ENCODE results near the gene SNRNP40. TPM values are rescaled to one million over a fixed set of nuclear protein-coding genes. Genes with fewer than 3 reads are reported as not detected.
"Not testable (repeated sequence)": the region's sequence is repeated elsewhere in the genome, so short reads cannot be mapped to it uniquely, and the experiment has no call there.

The SNRNP40 gene
- total RNA-seq, 2 experiments from 2014 or later = 99.9 to 190 TPM

DNA sequence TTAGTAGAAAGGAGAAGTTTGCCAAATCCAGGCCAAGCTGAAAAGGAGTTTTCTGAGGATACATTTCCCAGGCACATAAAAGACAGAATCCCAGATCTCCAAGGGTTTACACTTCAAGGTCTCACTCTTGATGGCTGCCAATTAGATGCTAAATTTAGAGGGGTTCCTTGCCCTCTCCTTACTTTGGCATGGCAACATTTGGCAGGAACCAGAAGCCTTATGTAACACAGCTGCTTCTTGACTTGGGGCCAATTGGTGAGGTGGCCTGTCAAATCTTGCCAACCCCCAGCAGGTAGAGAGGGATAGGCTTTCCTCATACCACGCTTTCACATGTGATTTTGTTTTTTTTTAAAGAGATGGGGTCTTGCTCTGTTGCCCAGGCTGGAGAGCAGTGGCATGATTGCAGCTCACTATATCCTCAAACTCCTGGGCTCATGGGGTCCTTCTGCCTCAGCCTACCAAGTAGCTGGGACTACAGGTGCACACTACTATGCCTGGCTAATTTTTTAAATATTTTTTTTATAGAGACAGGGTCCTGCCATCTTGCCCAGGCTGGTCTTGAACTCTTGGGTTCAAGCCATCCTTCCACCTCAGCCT, 31.7 kb downstream of the SNRNP40 start:
- no TSS peak for BruUV-seq (replicated peaks)
- H3K36me3 ChIP-seq (ENCODE audit: insufficient read depth, low read length) = peaks cover 94% of the 10 kb centered on the region
- intact Hi-C loops (cut with micrococcal nuclease; ENCODE audit: unreplicated experiment) = no loop called here
- ChIA-PET POLR2A (interaction anchor here (0.9 kb wide), 1 partner anchor 48 kb away, joined by 3 read pairs; no protein-coding TSS in a partner anchor), CTCF (ENCODE audit: unreplicated experiment) (no interaction called here)
- H3K9me3 ChIP-seq (ENCODE audit: low read length) = no peaks in the 10 kb centered on the region
- H3K4me1 ChIP-seq (ENCODE audit: insufficient read depth, low read length, poor library complexity, severe bottlenecking) = no peaks in the 10 kb centered on the region
- no peaks in the 10 kb centered on the region for H4K20me1 ChIP-seq (ENCODE audit: insufficient read depth, low read length)
- TF ChIP-seq, protein P1, sequence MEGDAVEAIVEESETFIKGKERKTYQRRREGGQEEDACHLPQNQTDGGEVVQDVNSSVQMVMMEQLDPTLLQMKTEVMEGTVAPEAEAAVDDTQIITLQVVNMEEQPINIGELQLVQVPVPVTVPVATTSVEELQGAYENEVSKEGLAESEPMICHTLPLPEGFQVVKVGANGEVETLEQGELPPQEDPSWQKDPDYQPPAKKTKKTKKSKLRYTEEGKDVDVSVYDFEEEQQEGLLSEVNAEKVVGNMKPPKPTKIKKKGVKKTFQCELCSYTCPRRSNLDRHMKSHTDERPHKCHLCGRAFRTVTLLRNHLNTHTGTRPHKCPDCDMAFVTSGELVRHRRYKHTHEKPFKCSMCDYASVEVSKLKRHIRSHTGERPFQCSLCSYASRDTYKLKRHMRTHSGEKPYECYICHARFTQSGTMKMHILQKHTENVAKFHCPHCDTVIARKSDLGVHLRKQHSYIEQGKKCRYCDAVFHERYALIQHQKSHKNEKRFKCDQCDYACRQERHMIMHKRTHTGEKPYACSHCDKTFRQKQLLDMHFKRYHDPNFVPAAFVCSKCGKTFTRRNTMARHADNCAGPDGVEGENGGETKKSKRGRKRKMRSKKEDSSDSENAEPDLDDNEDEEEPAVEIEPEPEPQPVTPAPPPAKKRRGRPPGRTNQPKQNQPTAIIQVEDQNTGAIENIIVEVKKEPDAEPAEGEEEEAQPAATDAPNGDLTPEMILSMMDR (conservative IDR thresholded peaks at IDR 0.05; ENCODE audit: low read length) = no peak
- TF ChIP-seq EZH2phosphoT487 (IDR thresholded peaks at IDR 0.05; ENCODE audit: borderline replicate concordance, low read depth, low read length) = no peak
- H3K4me2 ChIP-seq (ENCODE audit: low read length) = no peak overlapping the region
- no peaks in the 10 kb centered on the region for H3K79me2 ChIP-seq (ENCODE audit: insufficient read depth, low read depth, low read length)
- no peak overlapping the region for H3K27ac ChIP-seq (ENCODE audit: low read depth, low read length, poor library complexity, severe bottlenecking)
- DNase-seq (ENCODE audit: low spot score) = no peak
- H3K4me3 ChIP-seq (ENCODE audit: low read depth, low read length, poor library complexity, severe bottlenecking) = no peak overlapping the region
- no peak overlapping the region for H2AFZ ChIP-seq (ENCODE audit: low read length)
- H3K9me2 ChIP-seq (ENCODE audit: insufficient read depth, low read length) = no peaks in the 10 kb centered on the region

DNA sequence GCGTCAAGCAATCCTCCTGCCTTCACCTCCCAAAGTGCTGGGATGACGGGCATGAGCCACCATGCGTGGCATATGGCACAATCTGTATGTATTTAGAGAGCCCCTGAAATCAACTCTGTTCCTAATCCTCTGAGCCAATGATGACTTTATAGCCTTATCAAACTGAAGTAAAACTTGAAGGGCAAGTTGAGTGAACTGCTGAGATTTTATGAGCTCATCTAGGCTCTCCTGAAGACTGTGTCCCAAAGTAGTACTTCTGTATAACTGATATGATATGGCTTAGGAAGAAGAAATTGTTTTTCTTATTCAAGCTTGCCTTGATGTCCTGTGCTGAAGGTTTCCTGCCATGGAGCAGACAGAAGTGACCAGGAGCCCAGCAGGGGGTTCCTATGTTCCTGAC, 33.2 kb downstream of the SNRNP40 start:
- intact Hi-C loops (cut with micrococcal nuclease; ENCODE audit: unreplicated experiment) = no loop called here
- Histone ChIP-seq H3K9me3 (ENCODE audit: low read length) (no peaks in the 10 kb centered on the region), H3K27ac (ENCODE audit: low read depth, low read length, poor library complexity, severe bottlenecking) (no peak overlapping the region), H3K4me1 (ENCODE audit: insufficient read depth, low read length, poor library complexity, severe bottlenecking) (no peaks in the 10 kb centered on the region), H3K79me2 (ENCODE audit: insufficient read depth, low read depth, low read length) (no peaks in the 10 kb centered on the region), H4K20me1 (ENCODE audit: insufficient read depth, low read length) (no peaks in the 10 kb centered on the region), H3K9me2 (ENCODE audit: insufficient read depth, low read length) (no peaks in the 10 kb centered on the region), H3K4me2 (ENCODE audit: low read length) (no peak overlapping the region), H3K36me3 (ENCODE audit: insufficient read depth, low read length) (peaks cover 93% of the 10 kb centered on the region), H2AFZ (ENCODE audit: low read length) (no peak overlapping the region), H3K4me3 (ENCODE audit: low read depth, low read length, poor library complexity, severe bottlenecking) (no peak overlapping the region)
- ChIA-PET CTCF (ENCODE audit: unreplicated experiment) (interaction anchor here (1.5 kb wide), 1 partner anchor 9 kb away, joined by 3 read pairs; no protein-coding TSS in a partner anchor), POLR2A (interaction anchor here (0.5 to 2.3 kb wide), 5 partner anchors 8 to 1956 kb away, joined by 3 to 10 read pairs (median 6); partner anchors contain the start of genes SNRNP40 and ZCCHC17)
- TF ChIP-seq, protein P1 (conservative IDR thresholded peaks at IDR 0.05; ENCODE audit: low read length) = no peak
- no peak for TF ChIP-seq EZH2phosphoT487 (IDR thresholded peaks at IDR 0.05; ENCODE audit: borderline replicate concordance, low read depth, low read length)
- TSS peak; percentile 40 for BruUV-seq (replicated peaks)
- DNase-seq (ENCODE audit: low spot score) = no peak

DNA sequence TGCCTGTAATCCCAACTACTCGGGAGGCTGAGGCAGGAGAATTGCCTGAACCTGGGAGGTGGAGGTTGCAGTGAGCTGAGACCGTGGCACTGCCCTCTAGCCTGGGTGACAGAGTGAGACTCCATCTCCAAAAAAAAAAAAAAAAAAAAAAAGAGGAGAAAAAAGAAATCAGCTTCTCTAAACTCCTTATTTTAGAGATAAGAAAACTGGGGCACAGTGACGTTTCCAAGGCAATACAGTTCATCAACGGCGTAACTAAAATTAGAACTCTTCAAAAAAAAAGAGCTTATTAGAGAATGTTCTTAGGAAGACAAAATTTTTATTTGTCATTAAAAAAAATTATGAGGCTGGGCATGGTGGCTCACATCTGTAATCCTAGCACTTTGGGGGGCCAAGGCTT, 34.2 kb downstream of the SNRNP40 start:
- POLR2A ChIA-PET = interaction anchor here (0.7 to 2.3 kb wide), 4 partner anchors 10 to 251 kb away, joined by 3 to 10 read pairs (median 4); partner anchors contain the start of genes SNRNP40 and ZCCHC17
- not testable (repeated sequence) for DNase-seq (ENCODE audit: low spot score)
- peaks cover 93% of the 10 kb centered on the region for H3K36me3 ChIP-seq (ENCODE audit: insufficient read depth, low read length)

More for the DNA sequence above, 34.2 kb downstream of the SNRNP40 start:
- H3K27ac ChIP-seq (ENCODE audit: low read depth, low read length, poor library complexity, severe bottlenecking); H3K4me2 ChIP-seq (ENCODE audit: low read length); H3K4me1 ChIP-seq (ENCODE audit: insufficient read depth, low read length, poor library complexity, severe bottlenecking); BruUV-seq (replicated peaks); H2AFZ ChIP-seq (ENCODE audit: low read length); H3K9me2 ChIP-seq (ENCODE audit: insufficient read depth, low read length); H3K9me3 ChIP-seq (ENCODE audit: low read length); H3K79me2 ChIP-seq (ENCODE audit: insufficient read depth, low read depth, low read length); H4K20me1 ChIP-seq (ENCODE audit: insufficient read depth, low read length); intact Hi-C loops (cut with micrococcal nuclease; ENCODE audit: unreplicated experiment); H3K4me3 ChIP-seq (ENCODE audit: low read depth, low read length, poor library complexity, severe bottlenecking): not testable (repeated sequence)
- CTCF ChIA-PET (ENCODE audit: unreplicated experiment) = interaction anchor here (1.5 kb wide), 1 partner anchor 10 kb away, joined by 3 read pairs; no protein-coding TSS in a partner anchor

Data from OCI-LY7 (cell line).